HCT116 (cell line): ENCODE measurements around the gene COX6A2.

Source experiments
- CBX3 ChIP-seq: IDR thresholded peaks from 2 replicates; pipeline ENCODE4 v1.6.1; 2012; ENCODE audit warnings: low read depth
- EGR1 ChIP-seq: IDR thresholded peaks from 2 replicates; pipeline ENCODE4 v1.6.1; 2012; ENCODE audit warnings: low read depth
- EZH2 ChIP-seq: fragments of 200-600 bp; sonication (generic); IDR thresholded peaks from 2 replicates; pipeline ENCODE4 v1.6.1; 2017; ENCODE audit warnings: antibody characterized with exemption, mixed run types
- EZH2phosphoT487 ChIP-seq: fragments of 200-600 bp; IDR thresholded peaks from 2 replicates; pipeline ENCODE4 v1.6.1; 2018; ENCODE audit warnings: antibody characterized with exemption, borderline replicate concordance
- FOSL1 ChIP-seq: IDR thresholded peaks from 2 replicates; pipeline ENCODE4 v1.6.1; 2012; ENCODE audit warnings: low read depth
- JUND ChIP-seq: IDR thresholded peaks from 2 replicates; pipeline ENCODE4 v1.6.1; 2012
- POLR2A ChIP-seq: IDR thresholded peaks from 2 replicates; pipeline ENCODE4 v1.7.0; 2011; ENCODE audit warnings: borderline replicate concordance; ENCODE audit not compliant: insufficient read depth, insufficient read length; ENCODE audit errors: extremely low read depth
- POLR2AphosphoS5 ChIP-seq: IDR thresholded peaks from 2 replicates; pipeline ENCODE4 v1.6.1; 2011; ENCODE audit warnings: mild to moderate bottlenecking, low read depth, low read length, moderate library complexity
- RAD21 ChIP-seq: IDR thresholded peaks from 2 replicates; pipeline ENCODE4 v1.6.1; 2012; ENCODE audit warnings: low read depth, mild to moderate bottlenecking
- SIN3A ChIP-seq: IDR thresholded peaks from 2 replicates; pipeline ENCODE4 v1.6.1; 2012; ENCODE audit warnings: low read depth
- YY1 ChIP-seq: IDR thresholded peaks from 2 replicates; pipeline ENCODE4 v1.6.1; 2011; ENCODE audit warnings: low read length, low read depth, moderate library complexity, mild to moderate bottlenecking; ENCODE audit not compliant: insufficient replicate concordance; ENCODE audit errors: extremely low read depth
- TF ChIP-seq, protein P1 (sequence below), 3 experiments: fragments of 200-600 bp in 1 of 3; sonication (generic) in 1 of 3; IDR thresholded peaks in 2 of 3; conservative IDR thresholded peaks in 1 of 3; 2 replicates each; pipeline ENCODE4 v1.5.1; 2012 to 2017; ENCODE audit warnings: low read depth in 2 of 3, low read length in 2 of 3, antibody characterized with exemption in 1 of 3, borderline replicate concordance in 1 of 3, control low read depth in 1 of 3, mild to moderate bottlenecking in 1 of 3, mixed read lengths in 1 of 3, mixed run types in 1 of 3, moderate library complexity in 1 of 3; ENCODE audit not compliant: insufficient read depth in 1 of 3
- TF ChIP-seq, protein P2 (sequence below): IDR thresholded peaks from 2 replicates; pipeline ENCODE4 v1.6.1; 2012; ENCODE audit warnings: low read depth

DNA sequence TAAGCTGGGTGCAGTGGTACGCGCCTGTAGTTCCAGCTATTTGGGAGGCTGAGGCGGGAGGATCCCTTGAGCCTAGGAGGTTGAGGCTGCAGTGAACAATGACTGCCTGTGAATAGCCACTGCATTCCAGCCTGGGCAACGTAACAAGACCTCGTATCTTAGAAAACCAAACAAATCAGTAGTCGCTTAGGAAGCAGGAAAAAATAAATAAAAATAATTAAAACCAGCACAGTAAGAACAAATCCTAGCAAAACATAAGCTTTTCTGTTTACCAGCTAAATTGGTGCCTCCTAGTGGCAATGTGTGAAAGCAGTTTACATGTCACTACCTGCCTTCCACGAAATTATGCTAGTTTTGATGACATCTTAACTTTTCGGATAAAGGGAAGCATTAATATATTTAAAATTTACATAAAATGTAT lies 32.4 kb upstream of the COX6A2 start:
- TF ChIP-seq, protein P1, sequence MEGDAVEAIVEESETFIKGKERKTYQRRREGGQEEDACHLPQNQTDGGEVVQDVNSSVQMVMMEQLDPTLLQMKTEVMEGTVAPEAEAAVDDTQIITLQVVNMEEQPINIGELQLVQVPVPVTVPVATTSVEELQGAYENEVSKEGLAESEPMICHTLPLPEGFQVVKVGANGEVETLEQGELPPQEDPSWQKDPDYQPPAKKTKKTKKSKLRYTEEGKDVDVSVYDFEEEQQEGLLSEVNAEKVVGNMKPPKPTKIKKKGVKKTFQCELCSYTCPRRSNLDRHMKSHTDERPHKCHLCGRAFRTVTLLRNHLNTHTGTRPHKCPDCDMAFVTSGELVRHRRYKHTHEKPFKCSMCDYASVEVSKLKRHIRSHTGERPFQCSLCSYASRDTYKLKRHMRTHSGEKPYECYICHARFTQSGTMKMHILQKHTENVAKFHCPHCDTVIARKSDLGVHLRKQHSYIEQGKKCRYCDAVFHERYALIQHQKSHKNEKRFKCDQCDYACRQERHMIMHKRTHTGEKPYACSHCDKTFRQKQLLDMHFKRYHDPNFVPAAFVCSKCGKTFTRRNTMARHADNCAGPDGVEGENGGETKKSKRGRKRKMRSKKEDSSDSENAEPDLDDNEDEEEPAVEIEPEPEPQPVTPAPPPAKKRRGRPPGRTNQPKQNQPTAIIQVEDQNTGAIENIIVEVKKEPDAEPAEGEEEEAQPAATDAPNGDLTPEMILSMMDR (IDR thresholded peaks at IDR 0.05 in 2 of 3, conservative IDR thresholded peaks at IDR 0.05 in 1 of 3; ENCODE audit: borderline replicate concordance in 1 of 3, insufficient read depth in 1 of 3, low read depth in 2 of 3, low read length in 2 of 3) = peak; percentile 53 to 75 (median 69); a peak in 5 of 6 replicates
- TF ChIP-seq, protein P2, sequence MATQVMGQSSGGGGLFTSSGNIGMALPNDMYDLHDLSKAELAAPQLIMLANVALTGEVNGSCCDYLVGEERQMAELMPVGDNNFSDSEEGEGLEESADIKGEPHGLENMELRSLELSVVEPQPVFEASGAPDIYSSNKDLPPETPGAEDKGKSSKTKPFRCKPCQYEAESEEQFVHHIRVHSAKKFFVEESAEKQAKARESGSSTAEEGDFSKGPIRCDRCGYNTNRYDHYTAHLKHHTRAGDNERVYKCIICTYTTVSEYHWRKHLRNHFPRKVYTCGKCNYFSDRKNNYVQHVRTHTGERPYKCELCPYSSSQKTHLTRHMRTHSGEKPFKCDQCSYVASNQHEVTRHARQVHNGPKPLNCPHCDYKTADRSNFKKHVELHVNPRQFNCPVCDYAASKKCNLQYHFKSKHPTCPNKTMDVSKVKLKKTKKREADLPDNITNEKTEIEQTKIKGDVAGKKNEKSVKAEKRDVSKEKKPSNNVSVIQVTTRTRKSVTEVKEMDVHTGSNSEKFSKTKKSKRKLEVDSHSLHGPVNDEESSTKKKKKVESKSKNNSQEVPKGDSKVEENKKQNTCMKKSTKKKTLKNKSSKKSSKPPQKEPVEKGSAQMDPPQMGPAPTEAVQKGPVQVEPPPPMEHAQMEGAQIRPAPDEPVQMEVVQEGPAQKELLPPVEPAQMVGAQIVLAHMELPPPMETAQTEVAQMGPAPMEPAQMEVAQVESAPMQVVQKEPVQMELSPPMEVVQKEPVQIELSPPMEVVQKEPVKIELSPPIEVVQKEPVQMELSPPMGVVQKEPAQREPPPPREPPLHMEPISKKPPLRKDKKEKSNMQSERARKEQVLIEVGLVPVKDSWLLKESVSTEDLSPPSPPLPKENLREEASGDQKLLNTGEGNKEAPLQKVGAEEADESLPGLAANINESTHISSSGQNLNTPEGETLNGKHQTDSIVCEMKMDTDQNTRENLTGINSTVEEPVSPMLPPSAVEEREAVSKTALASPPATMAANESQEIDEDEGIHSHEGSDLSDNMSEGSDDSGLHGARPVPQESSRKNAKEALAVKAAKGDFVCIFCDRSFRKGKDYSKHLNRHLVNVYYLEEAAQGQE = no peak
- no peak for TF ChIP-seq YY1
- no peak for TF ChIP-seq JUND
- TF ChIP-seq RAD21 = peak; percentile 52
- no peak for TF ChIP-seq POLR2A
- TF ChIP-seq FOSL1 = no peak
- no peak for TF ChIP-seq EZH2
- peak; percentile 32; the same call in 1 of the 2 replicates for TF ChIP-seq CBX3
- TF ChIP-seq EZH2phosphoT487 = no peak
- TF ChIP-seq SIN3A = no peak
- no peak for TF ChIP-seq POLR2AphosphoS5
- TF ChIP-seq EGR1 = no peak
